Heart right ventricle (tissue), 16 donors: ENCODE results near the gene GIMAP1. TPM values are rescaled to one million over a fixed set of nuclear protein-coding genes. Genes with fewer than 3 reads are reported as not detected.

ENCODE experiments used
- ATAC-seq, 8 donors: fragments of 200-7000 bp; cut with Tn5 transposase; one replicate each; pipeline ENCODE4 v1.9.1; 2020; ENCODE audit warnings: mild to moderate bottlenecking in 8 of 8, moderate library complexity in 8 of 8, moderate number of reproducible peaks in 1 of 8
- DNase-seq, 2 donors: peaks; one replicate each; pipeline ENCODE4 v3.0.0-alpha.2; 2020
- H3K27ac ChIP-seq, 10 donors: fragments of 200-600 bp; sonication (generic) in 2 of 10; one replicate each; pipeline versions ENCODE4 v1.5.0 to v1.8.0; 2020 to 2022; ENCODE audit warnings: mild to moderate bottlenecking in 3 of 10
- H3K27me3 ChIP-seq, 7 donors: fragments of 200-600 bp; one replicate each; pipeline ENCODE4 v1.8.0; 2021 to 2022; ENCODE audit warnings: mild to moderate bottlenecking in 2 of 7
- H3K36me3 ChIP-seq, 9 donors: fragments of 200-600 bp; sonication (generic) in 1 of 9; one replicate each; pipeline versions ENCODE4 v1.5.0 to v1.8.0; 2020 to 2022; ENCODE audit warnings: mild to moderate bottlenecking in 2 of 9
- H3K4me1 ChIP-seq, 9 donors: fragments of 200-600 bp; sonication (generic) in 1 of 9; one replicate each; pipeline versions ENCODE4 v1.5.0 to v1.8.0; 2020 to 2022; ENCODE audit warnings: mild to moderate bottlenecking in 4 of 9
- H3K4me3 ChIP-seq, 10 donors: fragments of 200-600 bp; sonication (generic) in 2 of 10; one replicate each; pipeline versions ENCODE4 v1.5.0 to v1.8.0; 2020 to 2022; ENCODE audit warnings: mild to moderate bottlenecking in 7 of 10, moderate library complexity in 2 of 10
- H3K9me3 ChIP-seq, 11 donors: fragments of 200-600 bp in 10 of 11; sonication (generic) in 2 of 11; one replicate each; pipeline versions ENCODE4 v1.5.0 to v1.8.0; 2013 to 2022; ENCODE audit warnings: mild to moderate bottlenecking in 2 of 11, control low read depth in 1 of 11, moderate library complexity in 1 of 11
- WGBS, 2 donors: extraction: QIAGEN DNeasy Blood & Tissue Kit; methylation state at CpG; one replicate each; pipeline ENCODE4 v1.1.7; 2013; ENCODE audit warnings: inconsistent platforms in 1 of 2; 5-methylcytosine and 5-hydroxymethylcytosine counted together
- intact Hi-C, 10 donors: fragments of 100-400 bp; cut with DNase I; formaldehyde crosslinking; loops; one replicate each; pipeline versions ENCODE4 v1.11.1 to v1.14.2; 2022
- polyA plus RNA-seq, 2 donors: library from polyadenylated mRNA; stranded (reverse); fragments of 200-250 nt; gene quantifications; one replicate each; pipeline ENCODE4 v1.2.3, GENCODE V29; 2013
- total RNA-seq, 10 donors: library from RNA; stranded (reverse); fragmentation: NEBNext Ultra II Directional in 3 of 10; extraction: Animal tissue kit (Norgen Biotek cat#: 25700) in 3 of 10; gene quantifications; one replicate each; pipeline versions ENCODE4 v1.2.1 to v1.2.4, GENCODE V29; 2021 to 2023
- TF ChIP-seq, protein P1 (sequence below), 9 donors: fragments of 200-600 bp; sonication (generic) in 2 of 9; IDR thresholded peaks; one replicate each; pipeline versions ENCODE4 v1.5.0 to v1.8.0; 2021 to 2022; ENCODE audit warnings: antibody characterized with exemption in 9 of 9, mild to moderate bottlenecking in 5 of 9, moderate library complexity in 1 of 9
- donor health status: Arrhythmogenic right ventricular cardiomyopathy.
- donor health status: ischemic (EF 13 %, LVEDD 7.1; RV severe dilation, severe dysfunction).
- donor health status: healthy with polysubstance abuse.
- donor health status: DM: no; HTN: yes; CAD: no.
- donor health status: DM: no; HTN: no; CAD: no.
- donor health status: ischemic (EF 25% LVEDD 6.9; RV normal size, moderate dysfunction).
- donor health status: ischemic (EF 25% LVEDD 5.7; RV mildly dilated, moderate dysfunction).
- donor health status: healthy.
- donor health status: DM: yes; HTN: yes; CAD: no.
- donor health status: Ischemic cardiomyopathy.
- donor health status: ischemic (EF 35%, LVEDD 5.7; RV mildly dilated, moderate dysfunction).
- donor health status: nonischemic (EF 11% LVEDD 7.7; RV severe dilation, severe dysfunction).
- donor health status: DM: yes; HTN: yes; CAD: no.
- donor health status: PGD.
- donor health status: ischemic (EF 29% LVEDD 5.4; RV normal size, mild dysfunction).
- donor health status: nonischemic (EF 23%, LVEDD 6.1; RV moderate dilation, normal function).

The GIMAP1 gene
- total and polyA plus RNA-seq, 12 donors: 2.4 to 11.2 (median 5.5) TPM

- TF ChIP-seq, protein P1, sequence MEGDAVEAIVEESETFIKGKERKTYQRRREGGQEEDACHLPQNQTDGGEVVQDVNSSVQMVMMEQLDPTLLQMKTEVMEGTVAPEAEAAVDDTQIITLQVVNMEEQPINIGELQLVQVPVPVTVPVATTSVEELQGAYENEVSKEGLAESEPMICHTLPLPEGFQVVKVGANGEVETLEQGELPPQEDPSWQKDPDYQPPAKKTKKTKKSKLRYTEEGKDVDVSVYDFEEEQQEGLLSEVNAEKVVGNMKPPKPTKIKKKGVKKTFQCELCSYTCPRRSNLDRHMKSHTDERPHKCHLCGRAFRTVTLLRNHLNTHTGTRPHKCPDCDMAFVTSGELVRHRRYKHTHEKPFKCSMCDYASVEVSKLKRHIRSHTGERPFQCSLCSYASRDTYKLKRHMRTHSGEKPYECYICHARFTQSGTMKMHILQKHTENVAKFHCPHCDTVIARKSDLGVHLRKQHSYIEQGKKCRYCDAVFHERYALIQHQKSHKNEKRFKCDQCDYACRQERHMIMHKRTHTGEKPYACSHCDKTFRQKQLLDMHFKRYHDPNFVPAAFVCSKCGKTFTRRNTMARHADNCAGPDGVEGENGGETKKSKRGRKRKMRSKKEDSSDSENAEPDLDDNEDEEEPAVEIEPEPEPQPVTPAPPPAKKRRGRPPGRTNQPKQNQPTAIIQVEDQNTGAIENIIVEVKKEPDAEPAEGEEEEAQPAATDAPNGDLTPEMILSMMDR (IDR thresholded peaks at IDR 0.05): no peak
- H3K4me1 ChIP-seq: peaks cover 9 to 62% (median 43%) of the 10 kb centered on the region in 9 donors
- no peaks in the 10 kb centered on the region for H3K27me3 ChIP-seq
- intact Hi-C loops: loop anchor here in 2 of 10 donors (5.0 to 10.0 kb wide), 2 partner anchors 122 to 295 kb away; partner anchors contain the start of gene GIMAP8 (in 1 of the 2)
- peaks cover 0 to 31% (median 11%) of the 10 kb centered on the region in 9 donors for H3K36me3 ChIP-seq
- H3K9me3 ChIP-seq: no peaks in the 10 kb centered on the region
- DNase-seq (no peak), ATAC-seq (no peak)
- peak overlapping the region in 1 of 10 donors; percentile 36 for H3K27ac ChIP-seq
- WGBS, 2 donors: 85 to 93% methylated on average over 6 of the region's 6 CpGs
- H3K4me3 ChIP-seq: no peak overlapping the region
Measured at GRCh38 chr7:150746921-150747320, 30.5 kb downstream of the GIMAP1 start.

- peaks cover 0 to 16% (median 0%) of the 10 kb centered on the region in 9 donors for H3K36me3 ChIP-seq
- H3K27ac ChIP-seq: peak overlapping the region in 2 of 10 donors; percentile 13 to 14
- H3K4me3 ChIP-seq: no peak overlapping the region
- ATAC-seq (no peak), DNase-seq (no peak)
- TF ChIP-seq, protein P1 (IDR thresholded peaks at IDR 0.05): no peak
- intact Hi-C loops: loop anchor here in 2 of 10 donors (5.0 to 10.0 kb wide), 2 partner anchors 124 to 296 kb away; partner anchors contain the start of gene GIMAP8 (in 1 of the 2)
- H3K4me1 ChIP-seq: peaks cover 14 to 62% (median 41%) of the 10 kb centered on the region in 9 donors
- H3K27me3 ChIP-seq: no peaks in the 10 kb centered on the region
- H3K9me3 ChIP-seq: no peaks in the 10 kb centered on the region
- WGBS, 2 donors: 82 to 85% methylated on average over 4 of the region's 4 CpGs
Measured at GRCh38 chr7:150748376-150748775, 32.0 kb downstream of the GIMAP1 start.

DNA sequence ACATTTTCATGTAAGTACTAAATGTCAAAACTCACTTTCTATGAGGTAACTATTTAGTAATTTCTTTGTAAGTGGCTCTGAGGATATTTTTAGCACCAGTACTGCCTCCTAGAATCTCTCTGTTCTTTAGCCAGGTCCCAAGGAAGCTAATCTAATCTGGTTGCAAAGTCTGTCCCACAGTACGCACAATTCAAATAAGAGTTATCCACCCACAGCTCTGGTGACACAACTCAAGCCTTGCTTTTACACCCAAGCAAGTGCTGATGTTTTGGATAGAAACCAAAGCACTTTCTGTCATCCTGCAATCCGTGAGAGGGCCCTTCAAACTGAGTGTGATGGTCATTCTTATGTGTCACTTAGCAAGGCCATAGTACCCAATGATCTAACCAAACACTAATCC lies 35.3 kb downstream of the GIMAP1 start:
- peaks cover 20 to 62% (median 53%) of the 10 kb centered on the region in 9 donors for H3K4me1 ChIP-seq
- H3K36me3 ChIP-seq: no peaks in the 10 kb centered on the region
- WGBS, 2 donors: 11 to 18% methylated on average over 2 of the region's 2 CpGs
- no peaks in the 10 kb centered on the region for H3K9me3 ChIP-seq
- intact Hi-C loops: loop anchor here in 7 of 10 donors (2.0 to 10.0 kb wide), 7 partner anchors 119 to 387 kb away; partner anchors contain the start of genes GIMAP4 (in 1 of the 7), GIMAP6 (in 1 of the 7), GIMAP7 (in 1 of the 7) and GIMAP8 (in 1 of the 7)
- ATAC-seq (peak; percentile 62 to 91 (median 86)), DNase-seq (peak in 1 of 2 donors; percentile 53)
- peak overlapping the region; percentile 24 to 87 (median 78) for H3K27ac ChIP-seq
- H3K27me3 ChIP-seq: no peaks in the 10 kb centered on the region
- no peak overlapping the region for H3K4me3 ChIP-seq
- TF ChIP-seq, protein P1 (IDR thresholded peaks at IDR 0.05): no peak

DNA sequence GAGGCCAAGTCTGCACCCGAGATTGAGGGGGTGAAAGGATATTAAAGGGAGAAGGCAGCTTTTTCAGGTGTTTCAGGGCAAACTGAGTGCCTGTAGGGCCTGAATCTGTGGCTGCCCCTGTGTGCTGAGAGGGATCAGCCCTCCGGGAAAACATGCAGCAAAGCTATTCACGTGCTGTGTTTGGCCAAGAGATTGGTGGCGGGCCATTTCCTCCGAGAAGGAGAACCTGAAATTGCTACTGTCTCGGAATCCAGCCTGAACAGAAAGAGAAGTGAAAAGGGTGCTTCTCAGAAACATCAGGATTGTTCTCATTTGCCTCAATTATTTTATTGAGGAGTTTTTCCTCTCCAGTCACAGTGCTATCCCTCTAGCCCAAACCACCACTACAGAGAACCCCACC lies 36.8 kb downstream of the GIMAP1 start:
- no peaks in the 10 kb centered on the region for H3K9me3 ChIP-seq
- DNase-seq (no peak), ATAC-seq (no peak)
- intact Hi-C loops: loop anchor here in 7 of 10 donors (2.0 to 10.0 kb wide), 7 partner anchors 121 to 388 kb away; partner anchors contain the start of genes GIMAP4 (in 1 of the 7), GIMAP6 (in 1 of the 7), GIMAP7 (in 1 of the 7) and GIMAP8 (in 1 of the 7)
- TF ChIP-seq, protein P1 (IDR thresholded peaks at IDR 0.05): no peak
- no peaks in the 10 kb centered on the region for H3K36me3 ChIP-seq
- 43 to 50% methylated on average over 6 of the region's 6 CpGs for WGBS, 2 donors
- peak overlapping the region; percentile 25 to 87 (median 82) for H3K27ac ChIP-seq
- no peaks in the 10 kb centered on the region for H3K27me3 ChIP-seq
- H3K4me1 ChIP-seq: peaks cover 20 to 68% (median 56%) of the 10 kb centered on the region in 9 donors
- H3K4me3 ChIP-seq: no peak overlapping the region
